ENCODE results near the gene IFITM1.
"Not testable (repeated sequence)": the region's sequence is repeated elsewhere in the genome, so short reads cannot be mapped to it uniquely, and the experiment has no call there.

- TF ChIP-seq, protein P1, sequence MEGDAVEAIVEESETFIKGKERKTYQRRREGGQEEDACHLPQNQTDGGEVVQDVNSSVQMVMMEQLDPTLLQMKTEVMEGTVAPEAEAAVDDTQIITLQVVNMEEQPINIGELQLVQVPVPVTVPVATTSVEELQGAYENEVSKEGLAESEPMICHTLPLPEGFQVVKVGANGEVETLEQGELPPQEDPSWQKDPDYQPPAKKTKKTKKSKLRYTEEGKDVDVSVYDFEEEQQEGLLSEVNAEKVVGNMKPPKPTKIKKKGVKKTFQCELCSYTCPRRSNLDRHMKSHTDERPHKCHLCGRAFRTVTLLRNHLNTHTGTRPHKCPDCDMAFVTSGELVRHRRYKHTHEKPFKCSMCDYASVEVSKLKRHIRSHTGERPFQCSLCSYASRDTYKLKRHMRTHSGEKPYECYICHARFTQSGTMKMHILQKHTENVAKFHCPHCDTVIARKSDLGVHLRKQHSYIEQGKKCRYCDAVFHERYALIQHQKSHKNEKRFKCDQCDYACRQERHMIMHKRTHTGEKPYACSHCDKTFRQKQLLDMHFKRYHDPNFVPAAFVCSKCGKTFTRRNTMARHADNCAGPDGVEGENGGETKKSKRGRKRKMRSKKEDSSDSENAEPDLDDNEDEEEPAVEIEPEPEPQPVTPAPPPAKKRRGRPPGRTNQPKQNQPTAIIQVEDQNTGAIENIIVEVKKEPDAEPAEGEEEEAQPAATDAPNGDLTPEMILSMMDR (IDR thresholded peaks at IDR 0.05 in 4 of 5, conservative IDR thresholded peaks at IDR 0.05 in 1 of 5), result not testable (repeated sequence)
- TF ChIP-seq POLR2A (IDR thresholded peaks at IDR 0.05), result not testable (repeated sequence)
Observed at GRCh38 chr11:268716-269145, 45.1 kb upstream of the IFITM1 start.

Data from gastrocnemius medialis (tissue), 4 donors.